CD4-positive, CD25-positive, alpha-beta regulatory T cell (primary cell): Measurements from ENCODE around the gene SEZ6. TPM values are rescaled to one million over a fixed set of nuclear protein-coding genes. Genes with fewer than 3 reads are reported as not detected.
A peak's percentile ranks its signal among the peaks of the same experiment; 100 is the strongest.

ENCODE experiments used
- ATAC-seq, 2 donors: fragments of 150-1000 bp; cut with Tn5 transposase; one replicate each; pipeline ENCODE4 v1.10.0; 2021; ENCODE audit warnings: low read depth in 2 of 2, moderate number of reproducible peaks in 2 of 2, moderate library complexity in 1 of 2
- DNase-seq, 3 donors: peaks; one replicate each; pipeline versions ENCODE4 v3.0.0 to v3.0.0-alpha.2; 2012 to 2022; ENCODE audit warnings: mixed read lengths in 1 of 3
- H3K27ac ChIP-seq: one replicate; pipeline ENCODE4 v1.7.0; 2013; ENCODE audit warnings: mild to moderate bottlenecking, low read length; ENCODE audit not compliant: insufficient read depth, poor library complexity, severe bottlenecking
- H3K27me3 ChIP-seq: one replicate; pipeline ENCODE4 v1.7.0; 2013; ENCODE audit warnings: low read length; ENCODE audit not compliant: control insufficient read depth, insufficient read depth
- H3K36me3 ChIP-seq: one replicate; pipeline ENCODE4 v1.7.0; 2013; ENCODE audit warnings: mild to moderate bottlenecking, low read length, moderate library complexity; ENCODE audit not compliant: control insufficient read depth, insufficient read depth
- H3K4me1 ChIP-seq: 2 replicates; pipeline ENCODE4 v1.7.0; 2013; ENCODE audit warnings: mild to moderate bottlenecking, low read length; ENCODE audit not compliant: insufficient read depth, control insufficient read depth, poor library complexity, severe bottlenecking
- H3K4me3 ChIP-seq: one replicate; pipeline ENCODE4 v1.7.0; 2013; ENCODE audit warnings: low read depth, mild to moderate bottlenecking, low read length, moderate library complexity
- H3K9me3 ChIP-seq, 2 experiments: 1 replicate in 1 of 2; 2 replicates in 1 of 2; pipeline ENCODE4 v1.7.0; 2013; ENCODE audit warnings: low read length in 2 of 2, mild to moderate bottlenecking in 1 of 2, moderate library complexity in 1 of 2; ENCODE audit not compliant: control insufficient read depth in 2 of 2
- H3K27ac Mint-ChIP-seq, 3 donors: one replicate each; pipeline ENCODE4 v1.8.0; 2020 to 2022; ENCODE audit warnings: mild to moderate bottlenecking in 3 of 3, mixed read lengths in 3 of 3, moderate library complexity in 2 of 3
- H3K27me3 Mint-ChIP-seq: one replicate; pipeline ENCODE4 v1.8.0; 2022; ENCODE audit warnings: mild to moderate bottlenecking, mixed read lengths
- H3K36me3 Mint-ChIP-seq: one replicate; pipeline ENCODE4 v1.8.0; 2020; ENCODE audit warnings: mixed read lengths
- H3K4me1 Mint-ChIP-seq, 4 donors: one replicate each; pipeline ENCODE4 v1.8.0; 2020 to 2022; ENCODE audit warnings: mixed read lengths in 4 of 4, mild to moderate bottlenecking in 1 of 4
- H3K4me3 Mint-ChIP-seq, 4 donors: one replicate each; pipeline ENCODE4 v1.8.0; 2020 to 2022; ENCODE audit warnings: mild to moderate bottlenecking in 4 of 4, mixed read lengths in 4 of 4, moderate library complexity in 3 of 4
- H3K9me3 Mint-ChIP-seq, 7 donors: one replicate each; pipeline ENCODE4 v1.8.0; 2020 to 2022; ENCODE audit warnings: mixed read lengths in 7 of 7, mild to moderate bottlenecking in 3 of 7, moderate library complexity in 2 of 7
- polyA plus RNA-seq, 4 donors: library from polyadenylated mRNA; unstranded; fragments of 300-500 nt; fragmentation: Illumina TruSeq; gene quantifications; one replicate each; pipeline ENCODE4 v1.2.3, GENCODE V29; 2021
- total RNA-seq: library from RNA; stranded (reverse); gene quantifications from one replicate; pipeline ENCODE4 v1.2.3, GENCODE V29; 2022

SEZ6 gene
- total and polyA plus RNA-seq, 5 donors from 2014 or later = 0.57 to 1.2 (median 0.76) TPM; not detected in 2

- Mint-ChIP-seq H3K4me3 (no peak overlapping the region), H3K36me3 (peaks cover 4% of the 10 kb centered on the region), H3K27ac (peak overlapping the region in 1 of 3 donors; percentile 48), H3K9me3 (peaks cover 0 to 2% (median 0%) of the 10 kb centered on the region in 7 donors), H3K27me3 (peaks cover 4% of the 10 kb centered on the region), H3K4me1 (no peaks in the 10 kb centered on the region)
- ATAC-seq (no peak), DNase-seq (no peak)
- H3K27ac ChIP-seq = no peak overlapping the region
- no peaks in the 10 kb centered on the region for H3K27me3 ChIP-seq
- H3K36me3 ChIP-seq = no peaks in the 10 kb centered on the region
- H3K4me1 ChIP-seq = no peaks in the 10 kb centered on the region
- no peak overlapping the region for H3K4me3 ChIP-seq
- H3K9me3 ChIP-seq = no peaks in the 10 kb centered on the region
Measured at GRCh38 chr17:28996554-28997096, 9.2 kb downstream of the SEZ6 start.

- Mint-ChIP-seq H3K27me3 (no peaks in the 10 kb centered on the region), H3K27ac (no peak overlapping the region), H3K36me3 (peaks cover 4% of the 10 kb centered on the region), H3K4me3 (no peak overlapping the region), H3K4me1 (no peaks in the 10 kb centered on the region), H3K9me3 (peaks cover 0 to 2% (median 0%) of the 10 kb centered on the region in 7 donors)
- Histone ChIP-seq H3K36me3 (no peaks in the 10 kb centered on the region), H3K27me3 (no peaks in the 10 kb centered on the region), H3K4me1 (no peaks in the 10 kb centered on the region), H3K27ac (no peak overlapping the region), H3K4me3 (no peak overlapping the region), H3K9me3 (no peaks in the 10 kb centered on the region)
- no peak for DNase-seq
- no peak for ATAC-seq
Measured at GRCh38 chr17:28993645-28994426, 12.0 kb downstream of the SEZ6 start.

- Histone ChIP-seq H3K9me3 (no peaks in the 10 kb centered on the region), H3K4me3 (no peak overlapping the region), H3K4me1 (no peaks in the 10 kb centered on the region), H3K27me3 (no peaks in the 10 kb centered on the region), H3K36me3 (no peaks in the 10 kb centered on the region), H3K27ac (no peak overlapping the region)
- DNase-seq (no peak), ATAC-seq (no peak)
- no peaks in the 10 kb centered on the region for H3K27me3 Mint-ChIP-seq
- peaks cover 4% of the 10 kb centered on the region for H3K36me3 Mint-ChIP-seq
- no peak overlapping the region for H3K27ac Mint-ChIP-seq
- no peaks in the 10 kb centered on the region for H3K4me1 Mint-ChIP-seq
- H3K4me3 Mint-ChIP-seq = no peak overlapping the region
- H3K9me3 Mint-ChIP-seq = peaks cover 0 to 2% (median 0%) of the 10 kb centered on the region in 7 donors
Measured at GRCh38 chr17:28992625-28993600, 12.9 kb downstream of the SEZ6 start.

- no peak overlapping the region for H3K4me3 ChIP-seq
- no peaks in the 10 kb centered on the region for H3K9me3 ChIP-seq
- Mint-ChIP-seq H3K4me1 (no peaks in the 10 kb centered on the region), H3K27me3 (no peaks in the 10 kb centered on the region), H3K36me3 (peaks cover 4% of the 10 kb centered on the region), H3K27ac (no peak overlapping the region), H3K9me3 (peaks cover 0 to 2% (median 0%) of the 10 kb centered on the region in 7 donors), H3K4me3 (no peak overlapping the region)
- H3K36me3 ChIP-seq = no peaks in the 10 kb centered on the region
- no peak for ATAC-seq
- DNase-seq = no peak
- H3K27me3 ChIP-seq = no peaks in the 10 kb centered on the region
- no peak overlapping the region for H3K27ac ChIP-seq
- H3K4me1 ChIP-seq = no peaks in the 10 kb centered on the region
Measured at GRCh38 chr17:28992185-28992584, 13.6 kb downstream of the SEZ6 start.

GRCh38 chr17:28991779-28992178, 14.1 kb downstream of the SEZ6 start:
- Histone ChIP-seq H3K4me1 (no peaks in the 10 kb centered on the region), H3K36me3 (no peaks in the 10 kb centered on the region), H3K4me3 (no peak overlapping the region), H3K27ac (no peak overlapping the region), H3K27me3 (no peaks in the 10 kb centered on the region), H3K9me3 (no peaks in the 10 kb centered on the region)
- DNase-seq (no peak), ATAC-seq (no peak)
- Mint-ChIP-seq H3K27ac (no peak overlapping the region), H3K4me1 (no peaks in the 10 kb centered on the region), H3K36me3 (peaks cover under 1% of the 10 kb centered on the region), H3K9me3 (peaks cover 0 to 2% (median 0%) of the 10 kb centered on the region in 7 donors), H3K27me3 (no peaks in the 10 kb centered on the region), H3K4me3 (no peak overlapping the region)

GRCh38 chr17:28989028-28989427, 16.8 kb downstream of the SEZ6 start:
- no peaks in the 10 kb centered on the region for H3K9me3 ChIP-seq
- no peaks in the 10 kb centered on the region for H3K27me3 ChIP-seq
- no peak for ATAC-seq
- Mint-ChIP-seq H3K4me1 (peaks cover 0 to 1% (median 0%) of the 10 kb centered on the region in 4 donors), H3K9me3 (no peaks in the 10 kb centered on the region), H3K36me3 (no peaks in the 10 kb centered on the region), H3K4me3 (no peak overlapping the region), H3K27me3 (peaks cover 5% of the 10 kb centered on the region), H3K27ac (no peak overlapping the region)
- H3K4me3 ChIP-seq = no peak overlapping the region
- no peaks in the 10 kb centered on the region for H3K4me1 ChIP-seq
- H3K27ac ChIP-seq = no peak overlapping the region
- no peak for DNase-seq
- no peaks in the 10 kb centered on the region for H3K36me3 ChIP-seq

GRCh38 chr17:28988475-28988874, 17.4 kb downstream of the SEZ6 start:
- no peak overlapping the region for H3K4me3 Mint-ChIP-seq
- H3K27me3 Mint-ChIP-seq = peaks cover 5% of the 10 kb centered on the region
- Histone ChIP-seq H3K4me3 (no peak overlapping the region), H3K36me3 (no peaks in the 10 kb centered on the region), H3K27ac (no peak overlapping the region), H3K27me3 (no peaks in the 10 kb centered on the region), H3K9me3 (no peaks in the 10 kb centered on the region), H3K4me1 (peaks cover 5% of the 10 kb centered on the region)
- H3K27ac Mint-ChIP-seq = peak overlapping the region in 1 of 3 donors; percentile 15
- H3K9me3 Mint-ChIP-seq = no peaks in the 10 kb centered on the region
- ATAC-seq = no peak
- no peaks in the 10 kb centered on the region for H3K36me3 Mint-ChIP-seq
- no peak for DNase-seq
- peaks cover under 1 to 7% (median 2%) of the 10 kb centered on the region in 4 donors for H3K4me1 Mint-ChIP-seq
